ENCODE measurements around the gene EXT2. TPM values are rescaled to one million over a fixed set of nuclear protein-coding genes. Genes with fewer than 3 reads are reported as not detected.

The EXT2 gene
- total RNA-seq, 1 experiment from 2014 or later = 204 TPM

- DNase-seq (ENCODE audit: low spot score) = no peak
Measured at GRCh38 chr11:44165432-44165831, 70.0 kb downstream of the EXT2 start.

- no peak for DNase-seq (ENCODE audit: low spot score)
Measured at GRCh38 chr11:44167046-44167445, 71.6 kb downstream of the EXT2 start.

GRCh38 chr11:44171518-44171917 lies 76.0 kb downstream of the EXT2 start:
- no peak for DNase-seq (ENCODE audit: low spot score)

GRCh38 chr11:44172966-44173365 lies 77.5 kb downstream of the EXT2 start:
- no peak for DNase-seq (ENCODE audit: low spot score)

GRCh38 chr11:44174842-44175241 lies 79.4 kb downstream of the EXT2 start:
- DNase-seq (ENCODE audit: low spot score) = no peak

GRCh38 chr11:44176546-44177213 lies 81.2 kb downstream of the EXT2 start:
- DNase-seq (ENCODE audit: low spot score) = no peak

GRCh38 chr11:44177905-44178304 lies 82.4 kb downstream of the EXT2 start:
- DNase-seq (ENCODE audit: low spot score) = no peak

GRCh38 chr11:44178381-44178780 lies 82.9 kb downstream of the EXT2 start:
- DNase-seq (ENCODE audit: low spot score) = no peak

GRCh38 chr11:44179173-44179572 lies 83.7 kb downstream of the EXT2 start:
- no peak for DNase-seq (ENCODE audit: low spot score)

GRCh38 chr11:44180107-44180506 lies 84.6 kb downstream of the EXT2 start:
- no peak for DNase-seq (ENCODE audit: low spot score)

GRCh38 chr11:44185522-44185921 lies 90.0 kb downstream of the EXT2 start:
- no peak for DNase-seq (ENCODE audit: low spot score)

GRCh38 chr11:44186321-44186930 lies 90.9 kb downstream of the EXT2 start:
- no peak for DNase-seq (ENCODE audit: low spot score)

GRCh38 chr11:44188643-44189042 lies 93.2 kb downstream of the EXT2 start:
- no peak for DNase-seq (ENCODE audit: low spot score)

GRCh38 chr11:44189986-44190882 lies 94.8 kb downstream of the EXT2 start:
- no peak for DNase-seq (ENCODE audit: low spot score)

GRCh38 chr11:44190883-44191230 lies 95.4 kb downstream of the EXT2 start:
- no peak for DNase-seq (ENCODE audit: low spot score)

GRCh38 chr11:44191322-44192016 lies 96.0 kb downstream of the EXT2 start:
- DNase-seq (ENCODE audit: low spot score) = no peak

- no peak for DNase-seq (ENCODE audit: low spot score)
Measured at GRCh38 chr11:44192017-44192385, 96.5 kb downstream of the EXT2 start.

GRCh38 chr11:44192462-44193100 lies 97.1 kb downstream of the EXT2 start:
- no peak for DNase-seq (ENCODE audit: low spot score)

- DNase-seq (ENCODE audit: low spot score) = no peak
Measured at GRCh38 chr11:44193856-44194255, 98.4 kb downstream of the EXT2 start.

GRCh38 chr11:44198146-44198724 lies 102.8 kb downstream of the EXT2 start:
- no peak for DNase-seq (ENCODE audit: low spot score)

GRCh38 chr11:44199298-44199697 lies 103.8 kb downstream of the EXT2 start:
- DNase-seq (ENCODE audit: low spot score) = no peak

Data from H4 (cell line).